GM21390 (cell line): ENCODE results near the gene MST1R.
"Not testable (repeated sequence)": the region's sequence is repeated elsewhere in the genome, so short reads cannot be mapped to it uniquely, and the experiment has no call there.

Source experiments
- ATAC-seq: cut with Tn5 transposase; IDR thresholded peaks from one replicate; pipeline ENCODE4 v1.9.1; 2021; ENCODE audit not compliant: unreplicated experiment

Gene MST1R

GRCh38 chr3:49912881-49913281 lies 9.2 kb upstream of the MST1R start:
- no peak for ATAC-seq

- ATAC-seq = no peak
These were observed 7.9 kb upstream of the MST1R start for GRCh38 chr3:49911611-49912010.

GRCh38 chr3:49911124-49911420 lies 7.4 kb upstream of the MST1R start:
- no peak for ATAC-seq

- ATAC-seq = no peak
These were observed 6.9 kb upstream of the MST1R start for GRCh38 chr3:49910409-49911123.

GRCh38 chr3:49908373-49909199 lies 4.9 kb upstream of the MST1R start:
- ATAC-seq = no peak

GRCh38 chr3:49906073-49906743 lies 2.5 kb upstream of the MST1R start:
- ATAC-seq = no peak

GRCh38 chr3:49904448-49904847 lies 775 bp upstream of the MST1R start:
- not testable (repeated sequence) for ATAC-seq

- ATAC-seq = no peak
These were observed 945 bp downstream of the MST1R start for GRCh38 chr3:49902511-49903345.

GRCh38 chr3:49901366-49902339 lies 2.0 kb downstream of the MST1R start:
- ATAC-seq = no peak

GRCh38 chr3:49900491-49901153 lies 3.1 kb downstream of the MST1R start:
- no peak for ATAC-seq

GRCh38 chr3:49899815-49900214 lies 3.9 kb downstream of the MST1R start:
- ATAC-seq = no peak

GRCh38 chr3:49898991-49899390 lies 4.7 kb downstream of the MST1R start:
- ATAC-seq = no peak

- no peak for ATAC-seq
These were observed 7.3 kb downstream of the MST1R start for GRCh38 chr3:49896345-49896744.

- ATAC-seq = no peak
These were observed 7.9 kb downstream of the MST1R start for GRCh38 chr3:49895791-49896190.

- no peak for ATAC-seq
These were observed 14.4 kb downstream of the MST1R start for GRCh38 chr3:49889296-49889695.

- no peak for ATAC-seq
These were observed 16.8 kb downstream of the MST1R start for GRCh38 chr3:49886922-49887265.

GRCh38 chr3:49883998-49884397 lies 19.7 kb downstream of the MST1R start:
- no peak for ATAC-seq

- no peak for ATAC-seq
These were observed 21.5 kb downstream of the MST1R start for GRCh38 chr3:49882166-49882565.

GRCh38 chr3:49880581-49881315 lies 22.9 kb downstream of the MST1R start:
- ATAC-seq = no peak
